Measurements from ENCODE around the gene MRRF.

GRCh38 chr9:122258886-122259415 is 5.7 kb upstream of the MRRF start:
- TF ChIP-seq CTCF (IDR thresholded peaks at IDR 0.05) (no peak), POLR2A (IDR thresholded peaks at IDR 0.05) (no peak)

Measured in uterus (tissue), 2 donors.